GM18505 (cell line): Measurements from ENCODE around the gene HMGXB4.

Source experiments
- ATAC-seq: cut with Tn5 transposase; IDR thresholded peaks from one replicate; pipeline ENCODE4 v1.9.1; 2021; ENCODE audit not compliant: unreplicated experiment
- POLR2A ChIP-seq: IDR thresholded peaks from 4 replicates; pipeline ENCODE4 v1.6.1; 2011; ENCODE audit warnings: borderline replicate concordance; ENCODE audit not compliant: insufficient read depth, insufficient read length; ENCODE audit errors: extremely low read depth

Gene HMGXB4

DNA sequence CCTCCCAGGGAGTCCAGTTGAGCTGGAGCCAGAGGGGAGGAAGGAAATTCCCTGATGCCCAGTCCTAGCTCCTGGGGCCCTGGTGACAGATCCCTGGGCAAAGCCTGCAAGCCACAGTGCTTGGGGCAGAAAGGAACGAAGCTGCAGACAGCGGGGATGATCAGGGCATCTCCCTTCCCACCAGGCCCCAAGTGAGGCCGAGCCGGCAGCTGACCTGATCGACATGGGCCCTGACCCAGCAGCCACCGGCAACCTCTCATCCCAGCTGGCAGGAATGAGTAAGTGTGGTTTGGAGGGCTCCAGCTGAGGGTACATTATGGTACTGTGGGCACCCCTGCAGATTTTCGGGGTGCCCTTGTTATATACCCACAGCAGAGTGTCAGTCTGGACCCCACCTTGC, 75.9 kb downstream of the HMGXB4 start:
- TF ChIP-seq POLR2A, result no peak
- no peak for ATAC-seq

- no peak for ATAC-seq
Observed at GRCh38 chr22:35334004-35334403, 76.7 kb downstream of the HMGXB4 start.

DNA sequence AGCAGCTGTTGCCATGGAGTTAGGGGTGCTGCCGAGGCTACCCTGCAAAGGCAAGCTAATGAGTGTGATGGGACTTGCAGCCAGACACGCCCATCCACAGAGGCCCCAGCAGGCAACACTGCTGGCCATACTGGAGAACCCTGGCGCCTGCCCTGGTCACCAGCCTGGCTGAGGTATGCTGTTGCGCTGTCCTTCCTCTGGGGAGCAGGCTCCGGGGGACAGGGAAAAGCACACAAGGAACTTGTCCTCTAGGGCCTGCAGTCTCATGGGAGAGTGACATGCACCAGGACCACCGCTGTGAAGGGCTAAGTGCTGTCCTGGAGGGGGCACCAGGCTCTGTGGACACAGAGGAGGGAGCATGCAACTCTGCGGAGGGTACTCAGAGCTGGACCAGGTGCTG, 78.2 kb downstream of the HMGXB4 start:
- no peak for TF ChIP-seq POLR2A
- ATAC-seq, result no peak

More at GRCh38 chr22:35334004-35334403, 76.7 kb downstream of the HMGXB4 start:
- TF ChIP-seq POLR2A, result no peak

- no peak for ATAC-seq
Observed at GRCh38 chr22:35335936-35336781, 78.9 kb downstream of the HMGXB4 start.

GRCh38 chr22:35337932-35338331, 80.6 kb downstream of the HMGXB4 start:
- ATAC-seq, result no peak
- TF ChIP-seq POLR2A, result no peak

More at GRCh38 chr22:35335936-35336781, 78.9 kb downstream of the HMGXB4 start:
- no peak for TF ChIP-seq POLR2A

GRCh38 chr22:35341090-35341874, 84.0 kb downstream of the HMGXB4 start:
- no peak for TF ChIP-seq POLR2A
- no peak for ATAC-seq

GRCh38 chr22:35342390-35342789, 85.1 kb downstream of the HMGXB4 start:
- no peak for TF ChIP-seq POLR2A
- no peak for ATAC-seq

DNA sequence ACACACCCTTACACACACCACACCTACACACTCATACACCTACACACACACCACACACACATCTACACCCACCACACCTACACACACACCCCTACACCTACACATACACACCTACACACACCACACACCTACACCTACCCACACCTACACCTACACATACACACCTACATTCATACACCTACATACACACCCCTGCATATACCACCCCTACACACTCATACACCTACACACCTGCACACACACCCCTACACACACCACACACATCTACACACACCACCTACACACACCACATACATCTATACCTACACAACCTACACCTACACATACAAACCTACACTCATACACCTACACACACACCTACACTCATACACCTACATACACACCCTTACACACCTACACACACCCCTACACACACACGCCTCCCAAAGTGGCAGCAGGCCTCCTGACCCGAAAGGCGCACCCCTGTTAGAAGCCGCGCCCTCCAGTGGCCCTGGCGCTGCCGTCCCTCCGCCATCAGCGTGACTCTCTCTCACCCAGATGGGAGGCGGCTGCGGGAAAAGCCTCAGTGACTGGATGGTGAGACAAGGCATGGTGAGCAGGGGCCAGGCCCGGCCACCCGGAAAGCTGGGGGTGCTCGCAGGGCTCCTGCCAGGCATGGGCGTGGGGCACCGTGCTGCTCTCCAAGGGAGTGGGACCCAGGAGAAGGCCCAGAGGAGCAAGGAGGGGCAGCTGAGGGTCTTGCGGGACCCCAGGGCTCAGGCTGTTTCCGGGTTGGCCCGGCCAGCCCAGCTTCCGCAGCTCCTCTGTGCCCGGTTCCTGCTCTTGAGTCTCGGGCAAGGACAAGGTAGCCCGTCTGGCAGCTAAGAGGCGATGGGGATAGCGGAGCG, 86.6 kb downstream of the HMGXB4 start:
- TF ChIP-seq POLR2A, result no peak
- no peak for ATAC-seq

DNA sequence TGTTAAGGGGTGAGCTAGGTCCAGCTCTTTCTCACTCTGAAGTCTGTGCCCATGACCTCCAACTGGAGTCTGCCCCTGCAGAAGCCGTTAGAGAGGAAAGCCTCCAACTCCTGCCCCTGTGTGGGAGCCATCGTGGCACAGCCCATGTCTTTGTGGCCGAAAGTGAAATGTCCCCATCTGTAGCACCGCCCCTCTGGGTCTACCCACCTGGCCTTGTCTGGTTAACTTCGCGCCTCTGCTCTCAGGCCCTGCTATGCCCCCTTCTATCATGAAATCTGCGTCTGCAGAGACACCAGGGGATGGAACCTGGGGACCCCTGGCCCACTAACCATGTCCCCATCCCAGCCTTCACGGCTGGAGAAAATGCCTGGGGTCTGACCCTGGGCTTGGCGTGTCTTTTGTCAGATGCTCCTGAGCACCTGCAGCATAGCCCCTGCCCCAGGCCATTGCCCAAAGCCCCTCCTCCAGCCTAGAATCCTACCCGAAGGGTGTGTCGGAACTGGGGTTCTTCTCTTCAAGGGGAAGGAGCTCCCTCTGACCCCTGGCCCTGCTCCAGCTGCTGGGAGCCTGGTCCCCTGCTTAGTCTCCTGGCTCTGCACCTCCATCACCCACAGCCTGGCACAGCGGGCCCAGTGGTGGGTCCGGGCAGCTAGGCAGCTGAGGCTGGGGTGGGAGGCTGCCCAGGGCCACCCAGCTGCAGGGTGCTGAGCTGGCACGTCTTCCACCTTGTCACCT, 87.8 kb downstream of the HMGXB4 start:
- TF ChIP-seq POLR2A, result no peak
- ATAC-seq, result no peak
